Aorta (tissue), 5 donors: ENCODE data around the gene DECR2. TPM values are rescaled to one million over a fixed set of nuclear protein-coding genes. Genes with fewer than 3 reads are reported as not detected.
A peak's percentile ranks its signal among the peaks of the same experiment; 100 is the strongest.

Source experiments
- ATAC-seq: fragments of 200-7000 bp; cut with Tn5 transposase; one replicate; pipeline ENCODE4 v1.9.1; 2022; ENCODE audit warnings: moderate library complexity; ENCODE audit not compliant: low FRiP score
- DNase-seq, 2 donors: peaks; one replicate each; pipeline ENCODE4 v3.0.0-alpha.2; 2020
- H3K27ac ChIP-seq, 2 donors: one replicate each; pipeline ENCODE4 v1.5.1; 2013; ENCODE audit warnings: low read length in 2 of 2, mild to moderate bottlenecking in 2 of 2, moderate library complexity in 2 of 2, control low read depth in 1 of 2, inconsistent platforms in 1 of 2, low read depth in 1 of 2
- H3K27me3 ChIP-seq, 2 donors: one replicate each; pipeline ENCODE4 v1.6.1; 2013; ENCODE audit warnings: control low read depth in 1 of 2, low read length in 1 of 2, mild to moderate bottlenecking in 1 of 2, moderate library complexity in 1 of 2; ENCODE audit not compliant: insufficient read depth in 2 of 2, control insufficient read depth in 1 of 2
- H3K36me3 ChIP-seq, 2 donors: one replicate each; pipeline ENCODE4 v1.6.1; 2013; ENCODE audit warnings: control low read depth in 1 of 2, low read length in 1 of 2, mild to moderate bottlenecking in 1 of 2; ENCODE audit not compliant: insufficient read depth in 2 of 2, control insufficient read depth in 1 of 2
- H3K4me1 ChIP-seq, 2 donors: one replicate each; pipeline ENCODE4 v1.6.1; 2013; ENCODE audit warnings: low read length in 2 of 2, control low read depth in 1 of 2, mild to moderate bottlenecking in 1 of 2, moderate library complexity in 1 of 2; ENCODE audit not compliant: insufficient read depth in 2 of 2, control insufficient read depth in 1 of 2
- H3K4me3 ChIP-seq, 2 donors: one replicate each; pipeline ENCODE4 v1.5.1; 2013; ENCODE audit warnings: low read length in 2 of 2, control low read depth in 1 of 2, mild to moderate bottlenecking in 1 of 2
- H3K9me3 ChIP-seq: one replicate; pipeline ENCODE4 v1.6.1; 2013; ENCODE audit warnings: mild to moderate bottlenecking, low read length; ENCODE audit not compliant: control insufficient read depth
- WGBS, 2 donors: extraction: QIAGEN DNeasy Blood & Tissue Kit; methylation state at CpG; one replicate each; pipeline ENCODE4 v1.1.7; 2013; 5-methylcytosine and 5-hydroxymethylcytosine counted together
- intact Hi-C, 2 donors: fragments of 100-400 bp; cut with DNase I; formaldehyde crosslinking; loops; one replicate each; pipeline versions ENCODE4 v1.14.2 to v1.15.0; 2022
- long read RNA-seq, 2 donors: library from polyadenylated mRNA; unstranded; transcript quantifications; one replicate each; pipeline ENCODE4 v2.0.0, GENCODE V29; 2020 to 2021
- polyA plus RNA-seq, 2 donors: library from polyadenylated mRNA; stranded (reverse); fragments of 200-250 nt; gene quantifications; one replicate each; pipeline ENCODE4 v1.2.3, GENCODE V29; 2013
- total RNA-seq, 2 donors: library from RNA; stranded (reverse); fragmentation: NEBNext Ultra II Directional; extraction: Animal tissue kit (Norgen Biotek cat#: 25700); gene quantifications; one replicate each; pipeline ENCODE4 v1.2.1, GENCODE V29; 2021
- donor health status: healthy with polysubstance abuse.
- donor health status: Bipolar disorder and iron deficiency.
- donor health status: DM: no; HTN: no; CAD: no.
- donor health status: DM: no; HTN: no; CAD: no.
- donor health status: DM: yes; HTN: yes; CAD: no.

DECR2 gene
- total RNA-seq (10 to 100 TPM; 10.9 to 15.9 TPM), polyA plus RNA-seq (10 to 100 TPM; 16.2 to 21.8 TPM)
- long read RNA-seq, donor 1, transcript DECR2-201 (9 exons, 1,615 nt) = major isoform, 62 of 85 reads
- long read RNA-seq, donor 1, partial matches to known transcripts = 4 of 85 reads
- long read RNA-seq, donor 1, other reads (novel, unspliced or antisense) = 19 of 85 reads
- long read RNA-seq, donor 2, partial matches to known transcripts = 2 of 12 reads
- long read RNA-seq, donor 2, other reads (novel, unspliced or antisense) = 6 of 12 reads

- H3K4me1 ChIP-seq = no peaks in the 10 kb centered on the region
- intact Hi-C loops = no loop called here
Observed at GRCh38 chr16:401468-402348, at the start of gene DECR2. Gene DECR2 (plus strand): TSS chr16:401885. CDS start chr16:401964, 79 bp downstream.

DNA sequence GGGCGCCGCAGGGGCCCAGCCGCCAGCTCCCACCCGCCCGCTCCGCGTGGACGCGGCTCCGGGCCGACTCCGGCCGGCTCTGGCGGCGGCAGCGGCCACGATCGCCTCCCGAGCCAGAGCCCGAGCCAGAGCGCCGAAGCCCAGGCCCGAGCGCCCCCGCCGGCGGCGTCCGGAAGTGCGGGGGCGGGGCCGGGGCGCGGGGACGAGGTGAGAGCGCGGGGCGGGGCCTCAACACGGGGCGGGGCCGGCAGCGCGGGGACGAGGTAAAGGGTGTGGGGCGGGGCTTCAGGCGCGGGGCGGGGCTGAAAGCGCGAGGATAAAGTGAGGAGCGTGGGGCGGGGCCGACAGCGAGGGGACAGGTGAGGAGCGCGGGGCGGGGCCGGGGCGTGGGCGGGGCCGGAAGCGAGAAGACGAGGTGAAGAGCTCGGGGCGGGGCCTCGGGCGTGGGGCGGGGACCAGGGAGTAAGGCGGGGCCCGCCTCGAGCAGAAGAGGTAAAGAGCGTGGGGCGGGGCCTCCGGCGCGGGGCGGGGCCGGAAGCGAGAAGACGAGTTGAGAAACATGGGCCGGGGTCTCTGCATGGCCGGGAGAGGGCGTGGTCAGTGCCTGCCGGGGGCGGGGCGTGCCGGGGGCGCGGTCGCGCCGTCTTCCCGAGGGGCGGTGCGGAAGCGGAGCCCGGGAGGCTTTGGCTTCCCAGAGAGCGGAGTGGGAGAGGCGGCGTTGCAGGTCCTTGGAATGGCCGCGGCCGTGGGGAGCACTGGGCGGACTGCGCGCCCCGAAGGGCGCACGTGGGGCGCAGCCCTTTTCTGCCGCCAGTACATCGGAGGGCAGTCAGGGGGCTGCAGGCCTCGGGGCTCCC, 48.9 kb upstream of the DECR2 start, which contains the start of gene AXIN1:
Gene AXIN1 (minus strand): TSS at position 177 of the 857 bp plus-strand sequence. CDS start 5,698 bp downstream, outside the sequence.
- peak within 1 kb of the TSS in 1 of 2 donors; percentile 0 for H3K27ac ChIP-seq
- DNase-seq (peak; percentile 99 to 100), ATAC-seq (peak; percentile 95)
- no peaks in the 10 kb centered on the region for H3K27me3 ChIP-seq
- intact Hi-C loops = loop anchor here in 1 of 2 donors (1.0 to 5.0 kb wide), 2 partner anchors 120 to 175 kb away; partner anchors contain the start of genes CAPN15 and FAM234A
- no peaks in the 10 kb centered on the region for H3K36me3 ChIP-seq
- H3K9me3 ChIP-seq = no peaks in the 10 kb centered on the region
- peak within 1 kb of the TSS; percentile 67 to 82 for H3K4me3 ChIP-seq
- 0 to 1% methylated on average over 46 to 113 of the region's 113 CpGs for WGBS, 2 donors
- no peaks in the 10 kb centered on the region for H3K4me1 ChIP-seq

More at GRCh38 chr16:401468-402348, at the start of gene DECR2:
- peak; percentile 97 to 100 for DNase-seq
- WGBS, 2 donors = 1% methylated on average over 59 to 91 of the region's 91 CpGs
- Histone ChIP-seq H3K4me3 (peak within 1 kb of the TSS; percentile 15 to 58), H3K27me3 (no peaks in the 10 kb centered on the region), H3K27ac (peak within 1 kb of the TSS in 1 of 2 donors; percentile 8), H3K9me3 (no peaks in the 10 kb centered on the region), H3K36me3 (no peaks in the 10 kb centered on the region)
- ATAC-seq = peak; percentile 95

DNA sequence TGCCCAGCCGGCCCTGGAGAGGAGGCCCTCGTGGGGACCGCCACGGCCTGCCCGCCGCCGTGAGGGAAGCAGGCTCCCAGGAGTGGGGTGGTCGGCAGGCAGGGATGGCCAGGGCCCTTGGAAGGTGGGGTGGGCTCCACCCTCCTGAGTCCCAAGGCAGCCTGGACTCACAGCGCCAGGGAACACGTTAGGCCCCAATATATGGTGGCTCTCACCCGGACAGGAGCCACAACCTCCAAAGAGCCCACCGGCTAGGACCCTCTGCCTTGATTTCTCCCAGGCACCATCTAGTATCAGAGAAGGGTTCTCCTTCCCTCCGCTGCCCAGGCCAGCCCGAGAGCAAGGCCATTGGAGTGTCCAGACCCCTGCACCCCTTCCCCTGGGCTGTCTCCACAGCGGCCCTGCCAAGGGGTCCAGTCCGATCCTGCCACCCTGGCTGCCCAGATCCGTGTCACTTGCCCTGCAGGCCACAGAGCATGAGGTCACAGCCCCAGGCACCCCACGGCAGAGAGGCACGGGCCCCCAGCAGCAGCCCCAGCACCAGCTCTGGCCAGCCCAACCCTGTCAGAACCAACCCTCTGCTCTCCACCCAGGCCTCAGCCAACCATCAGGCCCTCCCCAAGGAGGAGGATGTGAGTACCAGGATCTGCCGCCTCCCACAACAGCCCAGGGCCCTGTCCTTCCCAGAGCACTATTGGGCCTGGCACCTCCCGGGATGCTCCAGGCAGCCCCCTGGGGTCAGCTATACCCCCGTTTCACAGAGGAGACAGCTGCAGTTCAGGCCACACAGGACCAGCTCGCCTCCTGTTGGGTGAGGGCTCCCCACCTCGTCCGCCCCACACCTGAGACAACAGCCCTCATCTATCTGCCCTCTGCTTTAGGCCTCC, 48.0 kb upstream of the DECR2 start:
- H3K36me3 ChIP-seq = no peaks in the 10 kb centered on the region
- no peaks in the 10 kb centered on the region for H3K9me3 ChIP-seq
- DNase-seq (no peak), ATAC-seq (peak; percentile 1)
- intact Hi-C loops = loop anchor here in 1 of 2 donors (5.0 kb wide), 1 partner anchor 121 kb away; the partner anchor contains the start of gene FAM234A
- WGBS, 2 donors = 64 to 70% methylated on average over 24 to 25 of the region's 25 CpGs
- H3K27me3 ChIP-seq = no peaks in the 10 kb centered on the region
- no peaks in the 10 kb centered on the region for H3K4me1 ChIP-seq
- H3K27ac ChIP-seq = peak overlapping the region in 1 of 2 donors; percentile 0
- no peak overlapping the region for H3K4me3 ChIP-seq

- no peak for DNase-seq
- 92 to 93% methylated on average over 12 of the region's 12 CpGs for WGBS, 2 donors
Observed at GRCh38 chr16:354291-354881, 47.3 kb upstream of the DECR2 start.

DNA sequence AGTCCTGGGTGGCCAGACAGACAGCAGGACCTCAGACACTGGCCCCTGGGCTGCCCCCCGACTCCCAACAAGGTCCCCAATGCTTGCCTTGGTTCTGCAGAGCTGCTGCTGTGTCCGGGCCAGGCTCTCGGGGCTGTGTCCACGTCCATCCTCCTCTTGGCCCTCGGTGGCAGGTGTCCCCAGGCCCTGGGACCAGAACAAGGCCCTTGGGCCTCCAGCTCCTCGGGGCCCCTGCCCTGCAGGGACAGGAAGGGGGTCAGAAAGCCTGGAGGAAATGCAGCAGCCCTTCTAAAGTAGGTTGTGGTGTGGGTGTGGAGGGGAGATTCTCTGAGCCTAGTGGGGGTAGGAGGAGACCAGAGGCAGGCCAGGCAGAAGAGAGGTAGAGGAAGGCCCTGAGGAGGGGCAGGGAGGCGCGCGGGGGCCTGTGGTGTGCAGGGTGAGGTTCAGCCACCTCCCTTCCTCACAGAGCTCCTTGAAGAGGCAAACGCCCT, 46.7 kb upstream of the DECR2 start:
- Histone ChIP-seq H3K27ac (no peak overlapping the region), H3K4me3 (no peak overlapping the region), H3K36me3 (no peaks in the 10 kb centered on the region), H3K9me3 (no peaks in the 10 kb centered on the region), H3K4me1 (no peaks in the 10 kb centered on the region), H3K27me3 (no peaks in the 10 kb centered on the region)
- intact Hi-C loops = loop anchor here in 1 of 2 donors (5.0 kb wide), 1 partner anchor 123 kb away; the partner anchor contains the start of gene FAM234A
- 90 to 96% methylated on average over 10 of the region's 10 CpGs for whole genome bisulfite sequencing, 2 donors
- no peak for DNase-seq
- ATAC-seq = no peak

More at GRCh38 chr16:354291-354881, 47.3 kb upstream of the DECR2 start:
- intact Hi-C loops = loop anchor here in 1 of 2 donors (5.0 kb wide), 1 partner anchor 122 kb away; the partner anchor contains the start of gene FAM234A
- H3K27ac ChIP-seq = no peak overlapping the region
- H3K36me3 ChIP-seq = no peaks in the 10 kb centered on the region
- no peaks in the 10 kb centered on the region for H3K9me3 ChIP-seq
- no peaks in the 10 kb centered on the region for H3K27me3 ChIP-seq
- no peaks in the 10 kb centered on the region for H3K4me1 ChIP-seq
- no peak for ATAC-seq
- H3K4me3 ChIP-seq = no peak overlapping the region

GRCh38 chr16:356741-357140, 44.9 kb upstream of the DECR2 start:
- no peaks in the 10 kb centered on the region for H3K27me3 ChIP-seq
- H3K4me1 ChIP-seq = no peaks in the 10 kb centered on the region
- no peaks in the 10 kb centered on the region for H3K9me3 ChIP-seq
- DNase-seq (no peak), ATAC-seq (no peak)
- H3K36me3 ChIP-seq = no peaks in the 10 kb centered on the region
- no peak overlapping the region for H3K27ac ChIP-seq
- no peak overlapping the region for H3K4me3 ChIP-seq
- intact Hi-C loops = no loop called here
- 65 to 68% methylated on average over 7 to 12 of the region's 12 CpGs for WGBS, 2 donors

DNA sequence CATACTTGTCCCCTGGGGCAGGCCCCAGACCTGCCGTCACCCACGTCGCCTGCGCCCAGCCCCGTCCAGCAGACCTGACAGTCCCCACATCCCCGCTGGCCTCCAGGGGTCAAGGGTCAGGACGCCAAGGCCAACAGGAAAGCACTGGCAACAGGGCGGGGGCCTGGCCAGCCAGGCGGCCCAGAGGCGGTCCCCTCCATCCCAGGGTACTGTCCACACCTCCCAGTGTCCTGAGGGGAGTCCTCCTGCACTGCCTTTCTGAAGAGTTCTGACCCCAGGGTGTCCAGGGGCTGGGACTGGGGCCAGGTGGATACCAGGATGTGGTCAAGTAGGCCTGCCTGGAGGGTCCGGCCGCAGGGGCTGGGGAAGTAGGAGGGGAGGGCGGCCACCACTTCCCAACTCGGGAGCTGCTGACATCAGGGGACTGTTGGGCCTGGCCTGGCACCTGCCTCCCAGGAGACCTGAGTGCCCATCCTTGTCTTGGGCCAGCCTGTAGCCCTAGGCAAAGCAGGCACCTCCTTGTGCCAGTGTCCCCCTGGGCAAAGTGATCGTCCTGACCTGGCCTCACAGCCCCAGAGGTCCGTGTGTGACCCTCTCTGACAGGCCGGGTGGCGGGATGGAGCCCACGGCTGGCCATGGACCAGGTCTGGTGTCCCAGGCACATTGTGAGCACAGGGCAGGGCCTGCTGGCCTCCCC, 42.5 kb upstream of the DECR2 start:
- ATAC-seq = no peak
- 83 to 86% methylated on average over 19 of the region's 19 CpGs for WGBS, 2 donors
- Histone ChIP-seq H3K4me3 (no peak overlapping the region), H3K9me3 (no peaks in the 10 kb centered on the region), H3K4me1 (no peaks in the 10 kb centered on the region), H3K36me3 (no peaks in the 10 kb centered on the region), H3K27ac (no peak overlapping the region), H3K27me3 (no peaks in the 10 kb centered on the region)
- DNase-seq = peak in 1 of 2 donors; percentile 72
- intact Hi-C loops = no loop called here
